DOHH2 (cell line): ENCODE data around the gene HS3ST6.

Experiments
- CTCF ChIP-seq: fragments of 200-600 bp; sonication (generic); IDR thresholded peaks from one replicate; pipeline ENCODE4 v1.5.1; 2014; ENCODE audit warnings: antibody characterized with exemption, mild to moderate bottlenecking, low read depth, low read length; ENCODE audit not compliant: poor library complexity, severe bottlenecking
- EZH2phosphoT487 ChIP-seq: fragments of 200-600 bp; sonication (generic); IDR thresholded peaks from 2 replicates; pipeline ENCODE4 v1.6.1; 2017; ENCODE audit warnings: borderline replicate concordance, mild to moderate bottlenecking, antibody characterized with exemption, low read length, moderate library complexity, mixed read lengths

DNA sequence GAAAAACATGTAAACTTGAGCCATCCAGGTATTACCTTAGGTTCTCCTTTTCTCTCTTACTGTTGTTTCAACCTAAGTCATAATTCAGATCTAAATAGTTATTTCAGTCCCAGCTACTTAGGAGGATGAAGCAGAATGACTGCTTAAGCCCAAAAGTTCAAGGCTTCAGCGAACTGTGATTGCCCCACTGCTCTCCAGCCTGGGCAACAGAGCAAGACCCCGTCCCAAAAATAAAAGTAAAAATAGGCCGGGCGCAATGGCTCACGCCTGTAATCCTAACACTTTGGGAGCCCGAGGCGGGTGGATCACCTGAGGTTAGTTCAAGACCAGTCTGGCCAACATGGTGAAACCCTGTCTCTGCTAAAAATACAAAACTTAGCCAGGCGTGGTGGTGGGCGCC lies 55.8 kb downstream of the HS3ST6 start:
- TF ChIP-seq EZH2phosphoT487 = no peak
- no peak for TF ChIP-seq CTCF
